Measurements from ENCODE around the gene DISP1. TPM values are rescaled to one million over a fixed set of nuclear protein-coding genes. Genes with fewer than 3 reads are reported as not detected.
A peak's percentile ranks its signal among the peaks of the same experiment; 100 is the strongest.

Gene DISP1
- total and polyA plus RNA-seq, 4 donors, result 1.6 to 4.2 (median 2.6) TPM

DNA sequence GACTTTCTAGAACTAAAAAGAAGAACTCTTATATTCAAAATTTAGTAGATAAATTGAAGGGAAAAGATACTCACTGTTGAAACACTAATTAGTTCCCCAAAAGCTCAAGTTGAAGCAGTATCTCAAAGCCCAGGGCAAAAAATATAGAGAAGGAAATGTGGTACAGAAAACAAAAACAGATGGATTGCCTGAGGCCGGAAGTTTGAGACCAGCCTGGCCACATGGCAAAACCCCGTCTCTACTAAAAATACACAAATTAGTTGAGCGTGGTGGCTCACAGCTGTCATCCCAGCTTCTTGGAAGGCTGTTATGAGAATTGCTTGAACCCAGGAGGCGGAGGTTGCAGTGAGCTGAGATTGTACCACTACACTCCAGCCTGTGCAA, 41.9 kb upstream of the DISP1 start:
- WGBS, result 76% methylated on average over 4 of the region's 4 CpGs
- DNase-seq (ENCODE audit: low spot score), result no peak
- H3K9me3 ChIP-seq (ENCODE audit: control insufficient read depth in 4 of 4, low read length in 3 of 4), result peaks cover 3 to 12% (median 3%) of the 10 kb centered on the region in 4 donors
- TF ChIP-seq FOXA1 (IDR thresholded peaks at IDR 0.05), result no peak
- TF ChIP-seq RAD21 (IDR thresholded peaks at IDR 0.05), result no peak
- TF ChIP-seq SP1 (IDR thresholded peaks at IDR 0.05), result no peak
- TF ChIP-seq EGR1 (IDR thresholded peaks at IDR 0.05; ENCODE audit: low read depth in 2 of 2), result no peak
- TF ChIP-seq CTCF (IDR thresholded peaks at IDR 0.05; ENCODE audit: low read depth, low read length, missing input control), result no peak
- no peak for TF ChIP-seq MAX (IDR thresholded peaks at IDR 0.05)
- TF ChIP-seq HNF4G (IDR thresholded peaks at IDR 0.05), result no peak
- no peak for TF ChIP-seq RXRA (IDR thresholded peaks at IDR 0.05)
- no peak for TF ChIP-seq ATF3 (IDR thresholded peaks at IDR 0.05)
- TF ChIP-seq HNF4A (conservative IDR thresholded peaks at IDR 0.05), result no peak
- no peak for TF ChIP-seq FOXA2 (IDR thresholded peaks at IDR 0.05)
- no peak for TF ChIP-seq GABPA (IDR thresholded peaks at IDR 0.05 in 1 of 2, conservative IDR thresholded peaks at IDR 0.05 in 1 of 2)
- no peak overlapping the region for H3K4me3 ChIP-seq (ENCODE audit: low read depth in 1 of 3, low read length in 3 of 3)
- H3K27ac ChIP-seq (ENCODE audit: low read depth in 1 of 2, low read length in 2 of 2), result no peak overlapping the region
- H3K36me3 ChIP-seq (ENCODE audit: control insufficient read depth in 4 of 4, insufficient read depth in 3 of 4, low read depth in 1 of 4, low read length in 3 of 4), result no peaks in the 10 kb centered on the region
- H3K9ac ChIP-seq (ENCODE audit: low read depth in 1 of 2, low read length in 2 of 2), result no peak overlapping the region
- no peaks in the 10 kb centered on the region for H3K4me1 ChIP-seq (ENCODE audit: control insufficient read depth in 4 of 4, insufficient read depth in 4 of 4, low read length in 3 of 4)
- H3K27me3 ChIP-seq (ENCODE audit: control insufficient read depth in 4 of 4, insufficient read depth in 4 of 4, low read length in 3 of 4), result no peaks in the 10 kb centered on the region

GRCh38 chr1:222777463-222777862, 37.4 kb upstream of the DISP1 start:
- H3K9ac ChIP-seq (ENCODE audit: low read depth in 1 of 2, low read length in 2 of 2), result no peak overlapping the region
- no peaks in the 10 kb centered on the region for H3K4me1 ChIP-seq (ENCODE audit: control insufficient read depth in 4 of 4, insufficient read depth in 4 of 4, low read length in 3 of 4)
- no peak for DNase-seq (ENCODE audit: low spot score)
- H3K9me3 ChIP-seq (ENCODE audit: control insufficient read depth in 4 of 4, low read length in 3 of 4), result no peaks in the 10 kb centered on the region
- no peaks in the 10 kb centered on the region for H3K27me3 ChIP-seq (ENCODE audit: control insufficient read depth in 4 of 4, insufficient read depth in 4 of 4, low read length in 3 of 4)
- peak; percentile 16 for TF ChIP-seq FOXA1 (IDR thresholded peaks at IDR 0.05)
- no peak for TF ChIP-seq CTCF (IDR thresholded peaks at IDR 0.05; ENCODE audit: low read depth, low read length, missing input control)
- TF ChIP-seq JUND (IDR thresholded peaks at IDR 0.05), result peak in 1 of 2 donors; percentile 18
- TF ChIP-seq YY1 (IDR thresholded peaks at IDR 0.05), result peak; percentile 41
- peak in 1 of 2 donors; percentile 7 for TF ChIP-seq RAD21 (IDR thresholded peaks at IDR 0.05)
- TF ChIP-seq, protein P1, sequence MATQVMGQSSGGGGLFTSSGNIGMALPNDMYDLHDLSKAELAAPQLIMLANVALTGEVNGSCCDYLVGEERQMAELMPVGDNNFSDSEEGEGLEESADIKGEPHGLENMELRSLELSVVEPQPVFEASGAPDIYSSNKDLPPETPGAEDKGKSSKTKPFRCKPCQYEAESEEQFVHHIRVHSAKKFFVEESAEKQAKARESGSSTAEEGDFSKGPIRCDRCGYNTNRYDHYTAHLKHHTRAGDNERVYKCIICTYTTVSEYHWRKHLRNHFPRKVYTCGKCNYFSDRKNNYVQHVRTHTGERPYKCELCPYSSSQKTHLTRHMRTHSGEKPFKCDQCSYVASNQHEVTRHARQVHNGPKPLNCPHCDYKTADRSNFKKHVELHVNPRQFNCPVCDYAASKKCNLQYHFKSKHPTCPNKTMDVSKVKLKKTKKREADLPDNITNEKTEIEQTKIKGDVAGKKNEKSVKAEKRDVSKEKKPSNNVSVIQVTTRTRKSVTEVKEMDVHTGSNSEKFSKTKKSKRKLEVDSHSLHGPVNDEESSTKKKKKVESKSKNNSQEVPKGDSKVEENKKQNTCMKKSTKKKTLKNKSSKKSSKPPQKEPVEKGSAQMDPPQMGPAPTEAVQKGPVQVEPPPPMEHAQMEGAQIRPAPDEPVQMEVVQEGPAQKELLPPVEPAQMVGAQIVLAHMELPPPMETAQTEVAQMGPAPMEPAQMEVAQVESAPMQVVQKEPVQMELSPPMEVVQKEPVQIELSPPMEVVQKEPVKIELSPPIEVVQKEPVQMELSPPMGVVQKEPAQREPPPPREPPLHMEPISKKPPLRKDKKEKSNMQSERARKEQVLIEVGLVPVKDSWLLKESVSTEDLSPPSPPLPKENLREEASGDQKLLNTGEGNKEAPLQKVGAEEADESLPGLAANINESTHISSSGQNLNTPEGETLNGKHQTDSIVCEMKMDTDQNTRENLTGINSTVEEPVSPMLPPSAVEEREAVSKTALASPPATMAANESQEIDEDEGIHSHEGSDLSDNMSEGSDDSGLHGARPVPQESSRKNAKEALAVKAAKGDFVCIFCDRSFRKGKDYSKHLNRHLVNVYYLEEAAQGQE (IDR thresholded peaks at IDR 0.05), result peak; percentile 28
- TF ChIP-seq HNF4A (conservative IDR thresholded peaks at IDR 0.05), result peak in 1 of 2 donors; percentile 35
- TF ChIP-seq, protein P2, sequence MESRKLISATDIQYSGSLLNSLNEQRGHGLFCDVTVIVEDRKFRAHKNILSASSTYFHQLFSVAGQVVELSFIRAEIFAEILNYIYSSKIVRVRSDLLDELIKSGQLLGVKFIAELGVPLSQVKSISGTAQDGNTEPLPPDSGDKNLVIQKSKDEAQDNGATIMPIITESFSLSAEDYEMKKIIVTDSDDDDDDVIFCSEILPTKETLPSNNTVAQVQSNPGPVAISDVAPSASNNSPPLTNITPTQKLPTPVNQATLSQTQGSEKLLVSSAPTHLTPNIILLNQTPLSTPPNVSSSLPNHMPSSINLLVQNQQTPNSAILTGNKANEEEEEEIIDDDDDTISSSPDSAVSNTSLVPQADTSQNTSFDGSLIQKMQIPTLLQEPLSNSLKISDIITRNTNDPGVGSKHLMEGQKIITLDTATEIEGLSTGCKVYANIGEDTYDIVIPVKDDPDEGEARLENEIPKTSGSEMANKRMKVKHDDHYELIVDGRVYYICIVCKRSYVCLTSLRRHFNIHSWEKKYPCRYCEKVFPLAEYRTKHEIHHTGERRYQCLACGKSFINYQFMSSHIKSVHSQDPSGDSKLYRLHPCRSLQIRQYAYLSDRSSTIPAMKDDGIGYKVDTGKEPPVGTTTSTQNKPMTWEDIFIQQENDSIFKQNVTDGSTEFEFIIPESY (IDR thresholded peaks at IDR 0.05), result peak; percentile 16
- TF ChIP-seq SP1 (IDR thresholded peaks at IDR 0.05), result no peak
- no peak for TF ChIP-seq HNF4G (IDR thresholded peaks at IDR 0.05)
- TF ChIP-seq RXRA (IDR thresholded peaks at IDR 0.05), result peak in 1 of 2 donors; percentile 66
- TF ChIP-seq FOXA2 (IDR thresholded peaks at IDR 0.05), result peak; percentile 58
- no peak overlapping the region for H3K27ac ChIP-seq (ENCODE audit: low read depth in 1 of 2, low read length in 2 of 2)
- no peaks in the 10 kb centered on the region for H3K36me3 ChIP-seq (ENCODE audit: control insufficient read depth in 4 of 4, insufficient read depth in 3 of 4, low read depth in 1 of 4, low read length in 3 of 4)
- H3K4me3 ChIP-seq (ENCODE audit: low read depth in 1 of 3, low read length in 3 of 3), result no peak overlapping the region
- WGBS, result 95% methylated on average over 1 of the region's 1 CpG
